Esophagus (tissue), 2 donors: ENCODE data around the gene RASL11A. TPM values are rescaled to one million over a fixed set of nuclear protein-coding genes. Genes with fewer than 3 reads are reported as not detected.
"Not testable (repeated sequence)": the region's sequence is repeated elsewhere in the genome, so short reads cannot be mapped to it uniquely, and the experiment has no call there.

Experiments used
- H3K27ac ChIP-seq, 2 donors: one replicate each; pipeline ENCODE4 v1.5.1; 2013; ENCODE audit warnings: low read depth in 2 of 2, mild to moderate bottlenecking in 2 of 2, inconsistent platforms in 1 of 2, low read length in 1 of 2, moderate library complexity in 1 of 2
- H3K27me3 ChIP-seq, 2 donors: one replicate each; pipeline ENCODE4 v1.6.1; 2013; ENCODE audit warnings: low read length in 2 of 2, control low read depth in 1 of 2, mild to moderate bottlenecking in 1 of 2; ENCODE audit not compliant: insufficient read depth in 2 of 2, control insufficient read depth in 1 of 2
- H3K36me3 ChIP-seq, 2 donors: one replicate each; pipeline ENCODE4 v1.6.1; 2013; ENCODE audit warnings: low read length in 1 of 2; ENCODE audit not compliant: control insufficient read depth in 2 of 2, insufficient read depth in 2 of 2
- H3K4me1 ChIP-seq, 2 donors: one replicate each; pipeline ENCODE4 v1.6.1; 2013; ENCODE audit warnings: low read length in 1 of 2; ENCODE audit not compliant: control insufficient read depth in 2 of 2, insufficient read depth in 2 of 2
- H3K4me3 ChIP-seq, 2 donors: one replicate each; pipeline ENCODE4 v1.5.1; 2013; ENCODE audit warnings: low read length in 2 of 2, mild to moderate bottlenecking in 2 of 2, low read depth in 1 of 2, moderate library complexity in 1 of 2
- H3K9me3 ChIP-seq, 2 donors: one replicate each; pipeline ENCODE4 v1.6.1; 2013; ENCODE audit warnings: mild to moderate bottlenecking in 2 of 2, low read depth in 1 of 2, low read length in 1 of 2, moderate library complexity in 1 of 2; ENCODE audit not compliant: control insufficient read depth in 2 of 2, insufficient read depth in 1 of 2
- WGBS, 2 donors: extraction: QIAGEN DNeasy Blood & Tissue Kit; methylation state at CpG; one replicate each; pipeline ENCODE4 v1.1.7; 2013; 5-methylcytosine and 5-hydroxymethylcytosine counted together
- polyA plus RNA-seq, 2 donors: library from polyadenylated mRNA; stranded (reverse); fragments of 200-250 nt; gene quantifications; one replicate each; pipeline ENCODE4 v1.2.3, GENCODE V29; 2013
- donor health status: healthy with polysubstance abuse.
- donor health status: Bipolar disorder and iron deficiency.

RASL11A gene
- polyA plus RNA-seq, 2 donors: 4.4 to 20.5 TPM

GRCh38 chr13:27319404-27319803 lies 48.8 kb downstream of the RASL11A start:
- Histone ChIP-seq H3K4me3 (no peak overlapping the region), H3K36me3 (no peaks in the 10 kb centered on the region), H3K4me1 (no peaks in the 10 kb centered on the region), H3K27me3 (no peaks in the 10 kb centered on the region), H3K27ac (no peak overlapping the region), H3K9me3 (no peaks in the 10 kb centered on the region)

- Histone ChIP-seq H3K9me3 (no peaks in the 10 kb centered on the region), H3K27me3 (no peaks in the 10 kb centered on the region), H3K27ac (no peak overlapping the region), H3K4me3 (no peak overlapping the region), H3K4me1 (no peaks in the 10 kb centered on the region), H3K36me3 (no peaks in the 10 kb centered on the region)
- WGBS, 2 donors: 69 to 70% methylated on average over 8 of the region's 8 CpGs
Measured at GRCh38 chr13:27321468-27322431, 51.1 kb downstream of the RASL11A start.

GRCh38 chr13:27322443-27322842 lies 51.8 kb downstream of the RASL11A start:
- not testable (repeated sequence) for H3K27me3 ChIP-seq, H3K9me3 ChIP-seq, H3K4me1 ChIP-seq, H3K36me3 ChIP-seq, H3K27ac ChIP-seq, H3K4me3 ChIP-seq
- 83 to 91% methylated on average over 6 of the region's 6 CpGs for WGBS, 2 donors

Other genes with a start within 250 kb of the RASL11A start
- gene USP12, start 99.0 kb upstream of the RASL11A start, polyA plus RNA-seq: 1 to 10 TPM; 3.5 to 6.0 TPM
- 1,000 to 10,000 TPM in 1 of 2 donors, 100 to 1,000 TPM in 1; 457 to 1,083 TPM for gene RPL21, start 19.3 kb upstream of the RASL11A start, polyA plus RNA-seq
- gene GTF3A, start 153.8 kb downstream of the RASL11A start, polyA plus RNA-seq: 100 to 1,000 TPM in 1 of 2 donors, 10 to 100 TPM in 1; 80.4 to 147 TPM
- 10 to 100 TPM; 54.9 to 62.1 TPM for gene MTIF3, start 179.7 kb downstream of the RASL11A start, polyA plus RNA-seq